GM23338 (cell line): ENCODE measurements around the gene WWOX. TPM values are rescaled to one million over a fixed set of nuclear protein-coding genes. Genes with fewer than 3 reads are reported as not detected.

ENCODE experiments used
- ATAC-seq: fragments of 200-7000 bp; cut with Tn5 transposase; 3 replicates; pipeline ENCODE4 v1.9.1; 2020
- DNase-seq: peaks from one replicate; pipeline ENCODE4 v3.0.0-alpha.2; 2015; ENCODE audit warnings: low spot score
- H2AFZ ChIP-seq: fragments of 200-600 bp; sonication (generic); 2 replicates; pipeline ENCODE4 v1.8.0; 2016; ENCODE audit warnings: antibody characterized with exemption, mild to moderate bottlenecking, moderate library complexity
- H3F3A ChIP-seq: fragments of 200-600 bp; sonication (generic); replicated peaks from 2 replicates; pipeline ENCODE4 v1.8.0; 2017; ENCODE audit warnings: antibody characterized with exemption, mixed run types, low read depth
- H3K27ac ChIP-seq: fragments of 200-600 bp; sonication (generic); 2 replicates; pipeline ENCODE4 v1.6.1; 2016; ENCODE audit warnings: low read depth
- H3K27me3 ChIP-seq: fragments of 200-600 bp; sonication (generic); 2 replicates; pipeline ENCODE4 v1.8.0; 2016; ENCODE audit warnings: mild to moderate bottlenecking, mixed run types, moderate library complexity; ENCODE audit not compliant: insufficient read depth
- H3K36me3 ChIP-seq: fragments of 200-600 bp; sonication (generic); 2 replicates; pipeline ENCODE4 v1.8.0; 2016; ENCODE audit warnings: mild to moderate bottlenecking; ENCODE audit not compliant: insufficient read depth
- H3K4me1 ChIP-seq: fragments of 200-600 bp; sonication (generic); 2 replicates; pipeline ENCODE4 v1.8.0; 2016; ENCODE audit warnings: mild to moderate bottlenecking, moderate library complexity; ENCODE audit not compliant: insufficient read depth
- H3K4me2 ChIP-seq: fragments of 200-600 bp; sonication (generic); 2 replicates; pipeline ENCODE4 v1.7.1; 2017; ENCODE audit warnings: mixed run types
- H3K4me3 ChIP-seq: fragments of 200-600 bp; sonication (generic); 2 replicates; pipeline ENCODE4 v1.6.1; 2016; ENCODE audit warnings: mixed run types
- H3K79me2 ChIP-seq: fragments of 200-600 bp; sonication (generic); replicated peaks from 2 replicates; pipeline ENCODE4 v1.8.0; 2017; ENCODE audit warnings: mild to moderate bottlenecking; ENCODE audit not compliant: insufficient read depth
- H3K9me2 ChIP-seq: fragments of 200-600 bp; sonication (generic); 2 replicates; pipeline ENCODE4 v1.8.0; 2017; ENCODE audit not compliant: insufficient read depth
- H4K20me1 ChIP-seq: fragments of 200-600 bp; sonication (generic); replicated peaks from 2 replicates; pipeline ENCODE4 v1.8.0; 2017; ENCODE audit warnings: mild to moderate bottlenecking; ENCODE audit not compliant: insufficient read depth
- H3K27ac Mint-ChIP-seq: 2 replicates; pipeline ENCODE4 v1.8.0; 2020; ENCODE audit warnings: inconsistent platforms, mild to moderate bottlenecking, moderate library complexity, mixed read lengths
- H3K27me3 Mint-ChIP-seq: 3 replicates; pipeline ENCODE4 v1.8.0; 2022; ENCODE audit warnings: low read depth, mild to moderate bottlenecking, moderate library complexity, mixed read lengths, inconsistent platforms; ENCODE audit not compliant: insufficient read depth, poor library complexity
- H3K36me3 Mint-ChIP-seq: 3 replicates; pipeline ENCODE4 v1.8.0; 2021; ENCODE audit warnings: low read depth, mild to moderate bottlenecking, inconsistent platforms, moderate library complexity, mixed read lengths
- H3K4me1 Mint-ChIP-seq: 3 replicates; pipeline ENCODE4 v1.8.0; 2020; ENCODE audit warnings: mild to moderate bottlenecking, inconsistent platforms, mixed read lengths
- H3K4me3 Mint-ChIP-seq: 3 replicates; pipeline ENCODE4 v1.8.0; 2021; ENCODE audit warnings: moderate library complexity, mild to moderate bottlenecking, inconsistent platforms, mixed read lengths
- H3K9me3 Mint-ChIP-seq: 3 replicates; pipeline ENCODE4 v1.8.0; 2020; ENCODE audit warnings: moderate library complexity, mild to moderate bottlenecking, inconsistent platforms, mixed read lengths
- CREB1 ChIP-seq: fragments of 250-450 bp; sonication (Bioruptor Pico); IDR thresholded peaks from 2 replicates; pipeline ENCODE4 v1.5.0; 2020; ENCODE audit warnings: low read depth, mild to moderate bottlenecking, moderate library complexity
- CTCF ChIP-seq, 2 experiments: fragments of 200-600 bp in 1 of 2; sonication (generic) in 1 of 2; conservative IDR thresholded peaks; 2 replicates each; pipeline versions ENCODE4 v1.5.1 to v1.6.1; 2016 to 2017; ENCODE audit warnings: antibody characterized with exemption in 2 of 2, low read depth in 2 of 2, mild to moderate bottlenecking in 2 of 2, moderate library complexity in 1 of 2
- ETS1 ChIP-seq: IDR thresholded peaks from 2 replicates; pipeline ENCODE4 v1.6.1; 2016; ENCODE audit warnings: antibody characterized with exemption
- EZH2 ChIP-seq: fragments of 200-600 bp; sonication (generic); IDR thresholded peaks from one replicate; pipeline ENCODE4 v1.8.0; 2017; ENCODE audit warnings: antibody characterized with exemption, mild to moderate bottlenecking, low read depth; ENCODE audit not compliant: unreplicated experiment
- EZH2phosphoT487 ChIP-seq: fragments of 200-600 bp; sonication (generic); IDR thresholded peaks from one replicate; pipeline ENCODE4 v1.8.1; 2018; ENCODE audit warnings: antibody characterized with exemption; ENCODE audit not compliant: unreplicated experiment
- JUNB ChIP-seq: IDR thresholded peaks from one replicate; pipeline ENCODE4 v1.6.1; 2016; ENCODE audit warnings: antibody characterized with exemption; ENCODE audit not compliant: unreplicated experiment
- NANOG ChIP-seq: IDR thresholded peaks from 2 replicates; pipeline ENCODE4 v1.6.1; 2016; ENCODE audit warnings: antibody characterized with exemption, borderline replicate concordance
- POLR2AphosphoS5 ChIP-seq: IDR thresholded peaks from 2 replicates; pipeline ENCODE4 v1.6.1; 2016; ENCODE audit warnings: antibody characterized with exemption, low read depth
- REST ChIP-seq: IDR thresholded peaks from one replicate; pipeline ENCODE4 v1.6.1; 2018; ENCODE audit warnings: antibody characterized with exemption; ENCODE audit not compliant: unreplicated experiment
- STAT1 ChIP-seq: IDR thresholded peaks from one replicate; pipeline ENCODE4 v1.6.1; 2016; ENCODE audit warnings: antibody characterized with exemption; ENCODE audit not compliant: unreplicated experiment
- ZNF114 ChIP-seq: fragments of 250-450 bp; sonication (Bioruptor Pico); IDR thresholded peaks from 2 replicates; pipeline ENCODE4 v1.5.0; 2020; ENCODE audit warnings: mild to moderate bottlenecking, moderate library complexity
- ZNF331 ChIP-seq: fragments of 250-450 bp; sonication (Bioruptor Pico); IDR thresholded peaks from 2 replicates; pipeline ENCODE4 v1.5.0; 2020; ENCODE audit warnings: low read depth, mild to moderate bottlenecking, moderate library complexity
- ZNF462 ChIP-seq: fragments of 250-450 bp; sonication (Bioruptor Pico); IDR thresholded peaks from 2 replicates; pipeline ENCODE4 v1.5.0; 2020; ENCODE audit warnings: mild to moderate bottlenecking, moderate library complexity
- polyA plus RNA-seq: library from polyadenylated mRNA; unstranded; fragments of >200 nt; fragmentation: Nextera tagmentation; extraction: Ambion mirVana; gene quantifications from 2 replicates; pipeline ENCODE4 v1.2.1, GENCODE V29; 2016
- total RNA-seq: library from RNA; depleted of rRNA; stranded (reverse); fragments of >200 nt; shearing (Covaris generic); gene quantifications from 2 replicates; pipeline ENCODE4 v1.2.3, GENCODE V29; 2014

Gene WWOX
- total and polyA plus RNA-seq, 2 experiments from 2014 or later = 10.0 to 19.3 TPM

- Histone ChIP-seq H3K36me3 (no peaks in the 10 kb centered on the region), H3K4me3 (no peak overlapping the region), H3K9me2 (peaks cover 5% of the 10 kb centered on the region; the same call in 1 of the 2 replicates), H3F3A (no peaks in the 10 kb centered on the region), H2AFZ (no peak overlapping the region), H3K4me1 (no peaks in the 10 kb centered on the region), H3K4me2 (no peak overlapping the region), H3K79me2 (no peaks in the 10 kb centered on the region), H3K27me3 (no peaks in the 10 kb centered on the region), H3K27ac (no peak overlapping the region), H4K20me1 (no peaks in the 10 kb centered on the region)
- Mint-ChIP-seq H3K4me3 (no peak overlapping the region), H3K9me3 (no peaks in the 10 kb centered on the region), H3K36me3 (no peaks in the 10 kb centered on the region), H3K4me1 (peaks cover 7% of the 10 kb centered on the region), H3K27me3 (no peaks in the 10 kb centered on the region), H3K27ac (no peak overlapping the region)
- TF ChIP-seq CREB1 (no peak), EZH2 (no peak), JUNB (no peak), STAT1 (no peak), POLR2AphosphoS5 (no peak), ZNF462 (no peak), CTCF (conservative IDR thresholded peaks at IDR 0.05; ENCODE audit: low read depth in 2 of 2) (no peak), NANOG (no peak), ZNF114 (CRISPR knock-in tag) (no peak), ETS1 (no peak), ZNF331 (no peak), EZH2phosphoT487 (no peak), REST (no peak)
- DNase-seq (no peak), ATAC-seq (no peak)
Measured at GRCh38 chr16:78668393-78668792, 568.9 kb downstream of the WWOX start.
